Stimulated activated CD4-positive, alpha-beta T cell treated with anti-CD3 and anti-CD28 coated beads, Interleukin-4, amount 100 ng/mL, for 1 hour (primary cell): ENCODE results near the gene CLTC.
"Not testable (repeated sequence)": the region's sequence is repeated elsewhere in the genome, so short reads cannot be mapped to it uniquely, and the experiment has no call there.

Experiments
- DNase-seq: peaks from one replicate; pipeline ENCODE4 v3.0.0-alpha.2; 2020

Gene CLTC

DNA sequence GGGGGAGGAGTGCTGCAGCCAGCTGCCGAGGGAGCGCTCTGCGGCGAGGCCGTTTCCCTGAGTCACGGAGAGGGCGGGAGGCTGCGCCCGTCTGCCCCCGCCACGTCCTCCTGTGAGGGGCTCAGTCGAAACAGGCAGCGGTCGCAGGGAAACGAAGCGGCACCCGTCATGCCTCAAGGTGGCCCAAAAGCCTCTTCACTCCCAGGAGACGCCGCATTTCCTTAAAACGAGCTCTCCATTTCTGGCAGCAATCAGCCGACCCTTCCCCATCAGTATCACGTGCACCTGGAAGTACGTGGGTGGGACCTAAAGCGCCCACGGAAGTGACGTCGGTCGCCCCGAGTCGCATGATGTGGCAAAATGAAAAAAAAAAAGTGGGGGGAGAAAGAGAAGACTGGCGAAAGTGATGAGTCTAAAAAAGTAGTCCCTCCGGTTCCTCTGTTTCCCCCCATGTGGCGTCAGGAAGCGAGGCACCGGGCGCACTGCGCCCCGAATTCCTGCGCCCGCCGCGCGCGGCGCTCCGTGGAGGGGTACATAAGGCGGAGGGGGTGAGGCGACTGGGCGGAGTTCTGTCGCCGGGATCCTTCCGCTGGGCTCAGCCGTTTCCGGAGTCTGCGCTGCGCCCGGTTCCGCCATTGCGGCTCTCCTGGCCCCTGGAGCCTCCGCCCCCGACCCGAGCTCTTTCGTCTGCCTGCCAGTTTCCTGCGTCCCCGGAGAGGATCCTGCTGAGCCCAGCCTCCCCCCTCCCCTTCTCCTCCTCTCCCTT lies at the start of gene CLTC:
Gene CLTC, plus strand, starts transcription at position 598 of the 766 bp plus-strand sequence. CDS start 237 bp downstream, outside the sequence.
- DNase-seq: peak; percentile 93

DNA sequence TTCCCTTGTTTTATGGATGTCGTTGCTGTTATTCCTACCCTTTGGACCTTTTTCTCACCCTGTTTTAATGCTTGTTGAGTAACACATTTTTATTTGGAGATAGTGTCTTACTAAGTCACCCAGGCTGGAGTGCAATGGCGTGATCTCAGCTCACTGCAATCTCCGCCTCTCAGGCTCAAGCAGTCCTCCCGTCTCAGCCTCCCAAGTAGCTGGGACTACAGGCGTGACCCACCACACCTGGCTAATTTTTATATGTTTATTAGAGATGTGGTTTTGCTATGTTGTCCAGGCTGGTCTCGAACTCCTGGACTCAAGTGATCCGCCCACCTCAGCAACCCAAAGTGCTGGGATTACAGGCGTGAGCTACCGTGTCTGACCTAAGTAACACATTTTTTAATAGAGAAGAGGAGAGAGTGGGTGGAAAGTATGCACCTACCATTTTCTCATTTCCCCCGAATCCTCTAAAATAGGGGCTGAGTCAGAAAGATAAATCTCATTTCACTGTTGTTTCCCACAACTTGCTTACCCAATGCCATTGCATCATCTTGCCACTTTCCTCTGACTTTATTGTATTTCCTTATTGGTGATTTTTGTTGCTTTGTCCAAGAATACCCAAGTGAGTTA lies 47.3 kb upstream of the CLTC start:
- DNase-seq: no peak

DNA sequence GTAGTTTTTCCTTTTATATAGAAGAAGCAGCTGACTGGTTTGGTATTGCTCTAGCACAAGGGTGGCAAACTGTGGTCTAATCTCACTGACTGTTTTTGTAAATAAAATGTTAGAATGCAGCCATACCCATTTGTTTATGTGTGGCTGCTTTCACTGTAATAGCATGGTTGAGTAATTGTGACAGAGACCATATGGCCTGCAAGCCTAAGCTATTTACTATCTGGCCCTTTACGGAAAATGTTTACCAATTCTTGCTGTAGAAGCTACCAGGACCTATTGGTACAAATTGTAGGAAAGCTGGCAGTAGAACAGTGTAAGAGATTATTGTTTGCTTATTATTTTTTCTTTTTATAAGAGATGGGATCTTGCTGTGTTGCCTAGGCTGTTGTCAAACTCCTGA lies 35.5 kb upstream of the CLTC start:
- DNase-seq: not testable (repeated sequence)

DNA sequence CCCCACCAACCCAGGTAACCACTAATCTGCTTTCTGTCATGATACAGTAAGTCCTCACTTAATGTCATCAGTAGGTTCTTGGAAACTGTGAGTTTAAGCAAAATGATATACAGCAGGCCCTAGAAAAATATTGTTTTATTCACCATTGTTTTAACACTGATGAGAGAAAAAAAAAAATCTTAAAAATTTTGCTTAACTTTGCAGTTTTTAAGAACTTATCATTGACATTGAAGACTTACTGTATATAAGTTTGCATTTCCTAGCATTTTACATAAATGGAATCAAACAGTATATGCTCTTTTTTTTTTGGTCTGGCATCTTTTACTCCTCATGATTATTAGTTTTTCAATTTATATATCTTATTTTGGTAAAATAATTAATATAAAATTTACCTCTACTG lies 19.5 kb upstream of the CLTC start:
- DNase-seq: no peak

DNA sequence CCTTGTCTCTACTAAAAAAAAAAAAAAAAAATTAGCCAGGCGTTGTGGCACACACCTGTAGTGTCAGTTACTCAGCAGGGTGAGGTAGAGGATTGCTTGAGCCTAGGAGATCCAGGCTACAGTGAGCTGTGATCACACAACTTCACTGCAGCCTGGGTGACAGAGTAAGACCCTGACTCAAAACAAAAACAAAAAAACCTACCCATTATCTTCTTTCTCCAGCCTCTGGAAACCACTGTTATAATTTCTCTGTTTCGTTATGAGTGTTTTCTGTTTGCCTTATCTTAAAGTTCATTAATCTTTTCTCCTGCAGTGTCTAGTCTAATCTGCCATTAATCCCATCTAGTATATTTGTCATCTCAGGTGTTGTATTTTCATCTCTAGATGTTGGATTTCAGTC lies 18.6 kb upstream of the CLTC start:
- no peak for DNase-seq

DNA sequence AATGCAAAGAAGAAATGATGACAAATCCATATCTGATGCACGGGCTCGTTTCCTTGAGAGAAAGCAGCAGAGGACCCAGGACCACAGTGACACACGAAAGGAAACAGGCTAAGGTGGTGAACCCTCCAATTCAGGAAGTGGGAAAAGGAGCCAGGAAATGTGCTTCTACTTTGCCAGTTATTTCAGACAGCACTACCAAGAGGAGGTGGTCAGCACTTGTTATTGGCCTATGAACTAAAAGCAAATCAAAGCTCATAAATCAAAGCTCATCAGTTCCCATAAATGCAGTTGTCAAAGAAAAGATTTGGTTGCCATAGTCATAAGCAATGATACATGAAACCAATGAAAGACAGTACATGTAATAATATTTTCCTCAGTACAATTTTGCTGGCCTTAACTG lies 12.6 kb upstream of the CLTC start:
- no peak for DNase-seq

DNA sequence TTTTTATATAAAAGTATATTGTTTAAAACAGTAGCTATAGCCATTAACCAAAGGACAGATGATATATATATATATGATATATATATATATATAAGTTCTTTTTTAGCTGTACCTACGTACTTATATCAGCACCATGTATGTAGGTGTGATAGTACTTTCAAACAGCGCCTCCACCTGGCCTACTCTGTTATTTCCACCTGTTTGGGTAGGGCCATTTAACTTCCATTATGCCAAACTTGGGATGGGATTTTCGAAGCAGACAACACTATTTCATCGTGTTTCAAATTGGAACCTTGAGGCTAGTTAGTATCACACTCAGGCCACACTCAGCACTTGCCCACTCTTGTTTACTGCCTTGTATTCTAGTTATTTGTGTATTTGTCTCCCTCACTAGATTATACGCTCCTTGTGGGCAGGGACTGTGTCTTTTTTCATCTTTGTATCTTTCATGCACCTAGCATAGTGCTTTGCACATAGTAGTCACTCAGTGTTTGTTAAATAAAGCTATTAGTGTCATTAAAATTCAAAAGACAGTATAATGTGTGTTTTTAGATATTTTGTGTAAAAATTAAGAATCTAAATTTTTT lies 11.8 kb upstream of the CLTC start:
- DNase-seq: peak; percentile 30

DNA sequence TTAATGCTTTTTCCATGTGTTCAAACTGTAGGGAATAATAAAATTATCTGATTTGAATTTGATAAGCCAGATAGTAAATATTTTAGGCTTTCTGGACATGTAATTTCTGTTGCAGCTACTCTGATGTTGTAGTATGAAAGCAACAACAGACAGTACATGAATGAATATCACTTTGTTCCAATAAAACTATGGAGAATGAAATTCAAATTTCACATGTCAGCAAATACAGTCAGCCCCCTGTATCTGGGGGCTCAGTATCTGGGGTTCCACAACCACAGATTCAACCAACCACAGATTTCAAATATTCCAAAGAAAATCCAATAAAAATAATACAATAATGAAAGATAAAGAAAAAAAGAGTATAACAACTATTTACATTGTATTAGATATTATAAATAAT lies 8.2 kb upstream of the CLTC start:
- no peak for DNase-seq

DNA sequence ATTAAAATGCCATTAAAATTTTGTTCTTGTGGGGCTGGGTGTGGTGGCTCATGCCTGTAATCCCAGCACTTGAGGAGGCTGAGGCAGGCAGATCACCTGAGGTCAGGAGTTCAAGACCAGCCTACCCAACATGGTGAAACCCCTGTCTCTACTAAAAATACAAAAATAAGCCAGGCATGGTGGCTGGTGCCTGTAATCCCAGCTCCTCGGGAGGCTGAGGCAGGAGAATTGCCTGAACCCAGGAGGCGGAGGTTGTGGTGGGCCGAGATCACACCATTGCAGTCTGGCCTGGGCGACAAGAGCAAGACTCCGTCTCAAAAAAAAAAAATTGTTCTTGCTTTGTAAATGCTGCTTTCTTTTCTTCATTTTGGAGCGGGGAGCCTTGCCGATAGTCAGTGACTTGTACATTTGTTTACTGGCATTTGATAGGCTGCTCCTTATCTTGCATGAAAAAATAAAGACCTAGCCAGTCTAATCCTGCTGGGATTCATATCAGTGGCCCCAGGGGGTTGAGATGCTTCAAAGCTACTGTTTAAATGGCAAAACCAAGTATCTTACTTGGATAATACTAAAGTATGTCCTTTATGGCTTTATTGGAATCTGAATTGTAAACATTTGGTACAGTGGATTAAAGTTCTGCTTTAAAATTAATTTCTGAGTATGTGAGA lies 3.3 kb upstream of the CLTC start:
- no peak for DNase-seq

DNA sequence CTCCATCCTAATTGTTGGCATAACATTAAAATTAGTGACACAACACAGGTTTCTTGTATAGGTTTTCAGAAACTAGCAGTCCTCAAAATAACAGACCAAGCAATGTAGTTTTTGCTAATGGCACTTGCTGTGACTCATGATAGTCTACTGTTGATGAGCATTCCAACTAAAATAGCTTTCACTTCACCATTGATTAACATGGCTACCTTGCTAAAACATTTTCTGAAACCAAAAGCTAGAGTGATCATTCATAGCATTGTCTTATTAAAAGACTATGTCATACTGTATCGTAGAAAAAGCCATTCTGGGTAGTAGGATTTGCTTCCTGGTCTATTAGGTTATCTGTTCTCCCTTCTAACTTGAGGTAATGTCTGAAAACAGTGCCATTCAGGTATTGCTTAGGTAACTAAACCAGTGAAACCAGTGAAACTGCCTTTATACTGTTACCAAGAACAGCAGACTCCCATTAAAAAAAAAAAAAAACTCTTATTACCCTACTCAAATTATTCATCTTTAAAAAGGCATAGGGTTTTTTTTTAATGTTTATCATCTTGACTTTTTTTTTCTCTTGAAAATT lies 2.5 kb upstream of the CLTC start:
- no peak for DNase-seq

DNA sequence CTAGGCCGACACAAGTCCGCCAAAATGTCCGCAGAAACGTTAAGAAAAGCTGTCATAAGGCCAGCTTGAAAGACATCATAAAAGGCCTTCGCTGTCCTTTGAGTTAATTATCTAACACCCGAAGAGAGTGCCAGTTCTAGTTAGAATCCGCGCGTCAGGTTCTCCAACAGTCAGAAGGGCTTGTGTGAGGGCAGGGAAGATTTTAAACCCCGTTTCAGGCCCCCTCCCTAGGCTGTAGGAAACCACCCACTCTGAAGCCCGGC lies 729 bp upstream of the CLTC start:
- DNase-seq: no peak

DNA sequence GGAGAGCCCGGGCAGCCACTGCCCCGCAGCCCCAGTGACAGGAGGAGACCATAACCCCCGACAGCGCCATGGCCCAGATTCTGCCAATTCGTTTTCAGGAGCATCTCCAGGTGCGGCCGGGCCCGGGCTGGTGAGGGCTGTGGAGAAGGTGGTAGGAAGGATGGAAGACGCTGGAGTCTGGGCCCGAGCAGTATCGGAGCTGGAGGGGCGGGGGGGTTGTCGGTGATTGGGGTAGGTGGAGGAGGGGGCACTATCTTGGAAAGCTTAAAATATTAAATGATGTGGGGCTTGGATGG lies 317 bp downstream of the CLTC start:
- DNase-seq: no peak

DNA sequence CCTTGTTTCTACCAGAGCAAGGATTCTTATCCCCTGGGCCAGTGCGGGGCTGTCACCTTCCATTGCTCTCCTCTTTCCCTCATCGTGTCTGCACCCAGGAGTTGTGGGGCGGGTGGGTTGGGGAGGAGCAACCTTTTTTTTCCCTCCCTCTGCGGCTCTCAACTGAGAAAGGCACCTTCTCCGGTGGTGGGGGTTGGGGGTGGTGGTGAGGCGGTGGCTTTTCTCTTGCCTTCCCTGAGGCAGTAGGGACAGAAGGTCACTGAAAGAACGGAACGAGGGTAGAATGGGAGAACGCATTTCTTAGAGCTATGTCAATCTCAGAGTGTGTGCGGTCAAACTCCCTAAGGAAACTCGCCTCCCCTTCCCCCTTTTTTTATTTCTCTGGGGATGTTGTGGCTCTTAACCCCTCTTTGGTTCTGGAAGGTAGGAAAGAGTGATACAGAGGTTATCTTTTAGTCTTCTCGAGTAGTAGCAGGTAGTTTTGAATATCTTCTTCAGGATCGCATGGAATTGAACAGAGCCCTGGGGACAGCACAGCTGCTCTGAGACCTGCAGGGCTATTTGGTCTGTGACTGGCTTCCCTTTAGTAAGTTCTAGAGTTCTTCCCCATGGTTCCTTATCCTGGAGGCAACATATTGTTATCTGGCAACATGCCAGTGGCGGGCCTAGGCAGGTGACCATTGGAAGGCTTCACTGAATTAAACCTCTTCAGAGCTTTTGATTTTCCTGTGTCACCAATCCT lies 994 bp downstream of the CLTC start:
- peak; percentile 42 for DNase-seq

DNA sequence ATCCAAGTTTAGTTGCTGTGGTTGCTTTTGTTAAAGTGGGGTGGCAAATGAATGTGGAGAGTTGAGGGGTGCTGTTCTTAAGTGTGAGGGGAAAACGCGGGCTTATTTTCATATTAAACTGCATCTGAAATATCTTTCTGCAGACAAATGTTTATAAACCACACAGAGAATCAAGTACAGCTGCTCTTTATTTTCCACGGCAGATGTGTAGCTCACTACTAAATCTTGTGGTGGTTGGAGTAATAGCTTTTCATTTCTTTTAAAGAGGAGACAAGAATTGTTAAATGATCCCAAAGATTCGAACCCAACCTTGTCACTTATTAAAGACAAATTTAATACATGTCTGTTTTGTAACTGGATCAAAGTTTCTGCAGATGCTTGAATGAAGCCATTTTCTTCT lies 2.1 kb downstream of the CLTC start:
- no peak for DNase-seq

DNA sequence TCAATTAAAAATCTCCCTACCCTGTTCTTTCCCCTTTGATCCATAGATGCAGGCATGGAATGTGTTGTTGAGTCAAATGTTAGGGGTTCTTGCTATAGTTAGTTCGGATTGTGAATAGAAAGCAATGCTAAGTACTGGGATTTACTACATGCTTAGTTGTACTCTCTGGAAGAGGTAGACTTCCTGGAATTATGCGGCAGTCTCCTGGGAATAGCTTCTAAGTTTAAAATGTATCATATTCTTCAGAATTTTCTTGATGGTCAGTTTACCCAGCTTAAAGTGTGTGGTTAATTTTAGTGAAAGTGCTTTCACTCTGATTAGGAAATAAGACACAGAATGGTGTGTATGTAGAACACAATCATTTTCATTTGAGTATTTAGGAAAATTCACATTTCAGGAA lies 3.5 kb downstream of the CLTC start:
- no peak for DNase-seq

DNA sequence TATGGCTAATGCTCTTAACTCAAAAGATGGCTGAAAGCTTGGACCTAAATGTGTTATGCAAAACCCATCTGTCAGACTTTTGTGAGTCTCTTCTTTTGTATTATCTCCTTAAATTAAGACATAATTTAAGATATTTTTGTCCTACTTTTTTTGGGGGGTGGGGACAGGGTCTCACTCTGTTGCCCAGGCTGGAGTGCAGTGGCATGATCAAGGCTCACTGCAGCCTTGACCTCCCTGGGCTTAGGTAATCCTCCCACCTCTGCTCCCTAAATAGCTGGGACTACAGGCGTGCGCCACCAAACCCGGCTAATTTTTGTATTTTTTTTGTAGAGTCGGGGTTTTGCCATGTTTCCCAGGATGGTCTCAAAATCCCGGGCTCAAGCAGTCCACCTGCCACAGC lies 7.1 kb downstream of the CLTC start:
- no peak for DNase-seq

DNA sequence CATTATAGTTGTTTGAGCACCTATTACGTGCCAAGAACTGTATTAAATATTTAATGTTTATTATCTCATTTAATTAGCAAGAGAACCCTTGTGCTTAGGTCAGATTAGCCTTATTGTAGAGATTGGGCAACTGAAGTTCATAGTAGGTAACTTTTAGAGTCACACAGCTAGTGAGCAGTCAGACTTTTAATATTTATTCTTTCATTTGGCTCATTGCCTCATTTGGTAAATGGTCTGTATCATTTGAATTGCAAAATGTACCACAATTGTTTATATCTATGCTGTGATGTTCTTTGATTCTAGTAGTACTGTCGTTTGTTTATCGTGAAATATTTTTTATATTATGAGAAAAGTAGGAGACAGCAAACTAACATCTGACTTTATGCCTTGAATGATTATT lies 7.6 kb downstream of the CLTC start:
- DNase-seq: no peak

DNA sequence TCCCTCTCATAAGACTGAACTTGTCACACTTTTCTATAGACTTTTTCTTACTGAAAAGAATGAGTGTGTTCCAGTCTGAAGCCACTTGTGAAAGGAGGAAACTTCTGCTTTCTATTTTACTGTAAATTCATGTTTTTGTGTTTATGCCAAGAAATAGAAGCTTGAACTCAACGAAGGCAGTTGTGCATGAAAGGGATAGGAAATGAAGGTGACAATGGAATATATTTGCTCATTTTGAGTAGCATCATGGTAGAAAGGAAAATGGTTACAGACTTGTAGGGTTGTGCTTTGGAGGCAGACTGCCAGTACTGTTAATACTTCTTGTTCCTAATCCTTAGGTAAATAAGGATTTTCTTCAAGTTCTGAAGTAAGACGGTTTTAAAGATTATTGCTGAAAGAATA lies 8.1 kb downstream of the CLTC start:
- no peak for DNase-seq

DNA sequence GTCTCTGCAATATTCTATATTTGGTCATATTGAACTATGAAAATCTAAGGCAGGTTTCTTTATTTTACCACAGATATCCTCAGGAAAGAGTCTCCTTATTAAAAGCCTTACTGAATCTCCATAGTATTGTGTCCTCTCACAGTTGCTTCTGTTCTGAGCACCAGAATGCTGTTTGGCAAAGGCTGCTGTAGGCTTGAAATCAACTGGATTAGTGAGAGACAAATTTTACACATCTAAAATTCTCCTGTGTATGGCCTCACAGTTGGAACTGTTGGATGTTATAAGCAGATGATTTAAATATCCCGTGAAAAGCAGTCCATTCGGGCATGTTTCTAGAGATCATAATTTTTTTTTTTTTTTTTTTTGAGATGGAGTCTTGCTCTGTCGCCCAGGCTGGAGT lies 9.5 kb downstream of the CLTC start:
- no peak for DNase-seq

DNA sequence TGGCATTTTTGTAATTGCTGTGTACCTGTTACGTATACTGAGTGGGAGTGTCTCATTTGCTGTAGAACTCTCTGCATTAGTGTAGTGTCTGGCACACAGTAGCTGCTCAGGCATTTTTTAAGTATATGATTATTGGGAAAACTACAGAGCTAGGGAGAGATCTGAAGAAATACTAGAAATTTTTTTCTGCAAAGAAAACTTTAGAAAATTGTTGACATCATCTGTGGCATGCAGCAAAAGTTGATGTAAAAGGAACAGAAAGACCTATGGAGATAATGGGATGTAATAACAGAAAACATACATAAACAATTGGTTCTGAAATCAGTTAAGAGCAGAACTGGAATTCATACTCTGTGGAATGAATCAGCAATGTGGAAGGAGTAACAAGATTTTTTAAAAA lies 11.6 kb downstream of the CLTC start:
- no peak for DNase-seq

DNA sequence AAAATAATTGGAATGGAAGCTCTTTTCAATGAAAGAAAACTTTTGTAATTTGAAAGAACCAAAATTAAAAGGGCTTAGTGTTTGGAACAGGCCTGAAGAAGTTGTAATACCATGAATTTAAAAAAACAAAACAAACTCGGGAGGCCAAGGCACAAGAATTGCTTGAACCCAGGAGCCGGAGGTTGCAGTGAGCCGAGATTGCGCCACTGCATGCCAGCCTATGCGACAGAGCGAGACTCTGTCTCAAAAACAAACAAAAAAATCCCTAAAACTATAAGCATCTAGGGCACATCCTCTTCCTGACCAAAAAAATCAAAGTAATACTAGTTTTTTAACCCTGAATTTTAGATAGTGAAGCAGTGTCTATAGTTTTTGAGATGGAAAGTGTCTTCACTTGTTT lies 12.7 kb downstream of the CLTC start:
- DNase-seq: no peak

DNA sequence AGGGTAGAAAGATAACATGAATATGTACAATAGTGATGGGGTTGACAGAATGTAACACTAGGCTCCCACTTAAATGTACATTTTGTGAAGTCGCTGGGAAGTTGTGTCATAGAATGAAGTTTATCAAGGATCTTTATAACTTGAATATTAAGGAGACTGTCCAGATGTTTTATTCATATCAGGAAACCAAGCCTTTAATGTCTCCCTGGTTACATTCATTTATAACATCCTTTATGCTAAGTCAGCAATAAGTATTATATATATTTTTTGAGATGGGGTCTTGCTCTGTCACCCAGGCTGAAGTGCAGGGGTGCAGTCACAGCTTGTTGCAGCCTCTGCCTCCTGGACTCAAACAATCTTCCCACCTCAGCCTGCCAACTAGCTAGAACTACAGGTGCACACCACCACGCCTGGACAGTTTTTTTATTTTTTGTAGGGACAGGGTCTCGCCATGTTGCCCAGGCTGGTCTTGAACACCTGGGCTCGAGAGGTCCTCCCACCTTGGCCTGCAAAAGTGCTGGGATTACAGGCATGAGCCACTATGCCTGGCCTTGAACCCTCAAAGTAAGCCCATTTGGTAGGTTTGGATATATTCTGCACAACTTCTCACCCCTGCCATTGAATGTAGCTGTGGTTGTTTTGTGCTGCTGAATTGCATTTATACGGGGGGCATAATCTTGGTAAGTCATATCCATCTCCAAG lies 14.1 kb downstream of the CLTC start:
- no peak for DNase-seq
